Measurements from ENCODE around the gene AIMP1.

Gene AIMP1

DNA sequence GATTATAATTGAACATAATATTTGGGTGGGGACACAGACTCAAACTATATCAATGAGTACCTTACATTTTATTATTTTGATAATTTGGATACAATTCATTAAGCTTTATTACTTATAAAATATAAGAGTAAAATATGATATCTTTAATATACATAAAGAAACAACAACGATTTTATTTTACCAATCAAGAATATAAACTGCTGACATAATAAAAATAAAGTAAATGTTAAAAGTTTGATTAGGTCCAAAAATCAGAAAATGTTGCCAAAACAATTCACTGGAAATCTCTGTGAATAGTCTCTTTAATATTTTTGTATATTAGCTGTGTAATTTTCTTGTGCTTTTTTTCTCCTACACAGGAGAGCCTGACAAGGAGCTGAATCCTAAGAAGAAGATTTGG is 30.8 kb downstream of the AIMP1 start (continued):
- TF ChIP-seq ZNF394 (tag by site-specific recombination; IDR thresholded peaks at IDR 0.05; ENCODE audit: borderline replicate concordance), result no peak
- no peak for TF ChIP-seq ZNF132 (tag by site-specific recombination; IDR thresholded peaks at IDR 0.05; ENCODE audit: borderline replicate concordance)

- H3K27ac ChIP-seq (ENCODE audit: extremely low read depth, low read depth, low read length), result no peak overlapping the region
- no peaks in the 10 kb centered on the region for H3K4me1 ChIP-seq (ENCODE audit: control insufficient read depth, insufficient read depth, low read length)
- no peak overlapping the region for H3K4me3 ChIP-seq (ENCODE audit: low read depth, low read length)
- TF ChIP-seq ZNF626 (tag by site-specific recombination; IDR thresholded peaks at IDR 0.05), result no peak
- TF ChIP-seq, protein P1, sequence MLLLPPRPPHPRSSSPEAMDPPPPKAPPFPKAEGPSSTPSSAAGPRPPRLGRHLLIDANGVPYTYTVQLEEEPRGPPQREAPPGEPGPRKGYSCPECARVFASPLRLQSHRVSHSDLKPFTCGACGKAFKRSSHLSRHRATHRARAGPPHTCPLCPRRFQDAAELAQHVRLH (tag by site-specific recombination; IDR thresholded peaks at IDR 0.05), result no peak
- no peak for TF ChIP-seq GLIS2 (tag by site-specific recombination; IDR thresholded peaks at IDR 0.05)
- no peak for TF ChIP-seq ZNF19 (tag by site-specific recombination; IDR thresholded peaks at IDR 0.05; ENCODE audit: low read depth)
- TF ChIP-seq GLI2 (tag by site-specific recombination; IDR thresholded peaks at IDR 0.05; ENCODE audit: borderline replicate concordance, low read depth), result no peak
- no peak for TF ChIP-seq ZNF747 (tag by site-specific recombination; IDR thresholded peaks at IDR 0.05)
- TF ChIP-seq KLF1 (tag by site-specific recombination; IDR thresholded peaks at IDR 0.05), result no peak
- TF ChIP-seq, protein P2, sequence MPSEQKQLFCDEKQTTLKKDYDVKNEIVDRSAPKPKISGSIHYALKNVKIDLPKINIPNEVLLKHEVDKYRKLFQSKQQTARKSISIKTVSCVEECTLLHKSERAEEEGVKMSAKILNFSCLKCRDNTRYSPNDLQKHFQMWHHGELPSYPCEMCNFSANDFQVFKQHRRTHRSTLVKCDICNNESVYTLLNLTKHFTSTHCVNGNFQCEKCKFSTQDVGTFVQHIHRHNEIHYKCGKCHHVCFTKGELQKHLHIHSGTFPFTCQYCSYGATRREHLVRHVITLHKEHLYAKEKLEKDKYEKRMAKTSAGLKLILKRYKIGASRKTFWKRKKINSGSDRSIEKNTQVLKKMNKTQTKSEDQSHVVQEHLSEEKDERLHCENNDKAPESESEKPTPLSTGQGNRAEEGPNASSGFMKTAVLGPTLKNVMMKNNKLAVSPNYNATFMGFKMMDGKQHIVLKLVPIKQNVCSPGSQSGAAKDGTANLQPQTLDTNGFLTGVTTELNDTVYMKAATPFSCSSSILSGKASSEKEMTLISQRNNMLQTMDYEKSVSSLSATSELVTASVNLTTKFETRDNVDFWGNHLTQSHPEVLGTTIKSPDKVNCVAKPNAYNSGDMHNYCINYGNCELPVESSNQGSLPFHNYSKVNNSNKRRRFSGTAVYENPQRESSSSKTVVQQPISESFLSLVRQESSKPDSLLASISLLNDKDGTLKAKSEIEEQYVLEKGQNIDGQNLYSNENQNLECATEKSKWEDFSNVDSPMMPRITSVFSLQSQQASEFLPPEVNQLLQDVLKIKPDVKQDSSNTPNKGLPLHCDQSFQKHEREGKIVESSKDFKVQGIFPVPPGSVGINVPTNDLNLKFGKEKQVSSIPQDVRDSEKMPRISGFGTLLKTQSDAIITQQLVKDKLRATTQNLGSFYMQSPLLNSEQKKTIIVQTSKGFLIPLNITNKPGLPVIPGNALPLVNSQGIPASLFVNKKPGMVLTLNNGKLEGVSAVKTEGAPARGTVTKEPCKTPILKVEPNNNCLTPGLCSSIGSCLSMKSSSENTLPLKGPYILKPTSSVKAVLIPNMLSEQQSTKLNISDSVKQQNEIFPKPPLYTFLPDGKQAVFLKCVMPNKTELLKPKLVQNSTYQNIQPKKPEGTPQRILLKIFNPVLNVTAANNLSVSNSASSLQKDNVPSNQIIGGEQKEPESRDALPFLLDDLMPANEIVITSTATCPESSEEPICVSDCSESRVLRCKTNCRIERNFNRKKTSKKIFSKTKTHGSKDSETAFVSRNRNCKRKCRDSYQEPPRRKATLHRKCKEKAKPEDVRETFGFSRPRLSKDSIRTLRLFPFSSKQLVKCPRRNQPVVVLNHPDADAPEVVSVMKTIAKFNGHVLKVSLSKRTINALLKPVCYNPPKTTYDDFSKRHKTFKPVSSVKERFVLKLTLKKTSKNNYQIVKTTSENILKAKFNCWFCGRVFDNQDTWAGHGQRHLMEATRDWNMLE (tag by site-specific recombination; conservative IDR thresholded peaks at IDR 0.05; ENCODE audit: low read depth), result no peak
- no peak for TF ChIP-seq ZNF670 (tag by site-specific recombination; IDR thresholded peaks at IDR 0.05; ENCODE audit: low read depth)
- TF ChIP-seq ZNF391 (tag by site-specific recombination; IDR thresholded peaks at IDR 0.05; ENCODE audit: borderline replicate concordance, low read depth), result no peak
- TF ChIP-seq ZNF785 (tag by site-specific recombination; IDR thresholded peaks at IDR 0.05), result no peak
- TF ChIP-seq, protein P3, sequence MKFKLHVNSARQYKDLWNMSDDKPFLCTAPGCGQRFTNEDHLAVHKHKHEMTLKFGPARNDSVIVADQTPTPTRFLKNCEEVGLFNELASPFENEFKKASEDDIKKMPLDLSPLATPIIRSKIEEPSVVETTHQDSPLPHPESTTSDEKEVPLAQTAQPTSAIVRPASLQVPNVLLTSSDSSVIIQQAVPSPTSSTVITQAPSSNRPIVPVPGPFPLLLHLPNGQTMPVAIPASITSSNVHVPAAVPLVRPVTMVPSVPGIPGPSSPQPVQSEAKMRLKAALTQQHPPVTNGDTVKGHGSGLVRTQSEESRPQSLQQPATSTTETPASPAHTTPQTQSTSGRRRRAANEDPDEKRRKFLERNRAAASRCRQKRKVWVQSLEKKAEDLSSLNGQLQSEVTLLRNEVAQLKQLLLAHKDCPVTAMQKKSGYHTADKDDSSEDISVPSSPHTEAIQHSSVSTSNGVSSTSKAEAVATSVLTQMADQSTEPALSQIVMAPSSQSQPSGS (tag by site-specific recombination; IDR thresholded peaks at IDR 0.05; ENCODE audit: low read depth), result no peak
- TF ChIP-seq, protein P4, sequence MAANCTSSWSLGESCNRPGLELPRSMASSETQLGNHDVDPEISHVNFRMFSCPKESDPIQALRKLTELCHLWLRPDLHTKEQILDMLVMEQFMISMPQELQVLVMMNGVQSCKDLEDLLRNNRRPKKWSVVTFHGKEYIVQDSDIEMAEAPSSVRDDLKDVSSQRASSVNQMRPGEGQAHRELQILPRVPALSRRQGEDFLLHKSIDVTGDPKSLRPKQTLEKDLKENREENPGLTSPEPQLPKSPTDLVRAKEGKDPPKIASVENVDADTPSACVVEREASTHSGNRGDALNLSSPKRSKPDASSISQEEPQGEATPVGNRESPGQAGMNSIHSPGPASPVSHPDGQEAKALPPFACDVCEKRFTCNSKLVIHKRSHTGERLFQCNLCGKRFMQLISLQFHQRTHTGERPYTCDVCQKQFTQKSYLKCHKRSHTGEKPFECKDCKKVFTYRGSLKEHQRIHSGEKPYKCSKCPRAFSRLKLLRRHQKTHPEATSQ (tag by site-specific recombination; IDR thresholded peaks at IDR 0.05), result no peak
- TF ChIP-seq ZNF138 (tag by site-specific recombination; IDR thresholded peaks at IDR 0.05; ENCODE audit: borderline replicate concordance), result no peak
- no peak for TF ChIP-seq PATZ1 (tag by site-specific recombination; IDR thresholded peaks at IDR 0.05)
- TF ChIP-seq, protein P5, sequence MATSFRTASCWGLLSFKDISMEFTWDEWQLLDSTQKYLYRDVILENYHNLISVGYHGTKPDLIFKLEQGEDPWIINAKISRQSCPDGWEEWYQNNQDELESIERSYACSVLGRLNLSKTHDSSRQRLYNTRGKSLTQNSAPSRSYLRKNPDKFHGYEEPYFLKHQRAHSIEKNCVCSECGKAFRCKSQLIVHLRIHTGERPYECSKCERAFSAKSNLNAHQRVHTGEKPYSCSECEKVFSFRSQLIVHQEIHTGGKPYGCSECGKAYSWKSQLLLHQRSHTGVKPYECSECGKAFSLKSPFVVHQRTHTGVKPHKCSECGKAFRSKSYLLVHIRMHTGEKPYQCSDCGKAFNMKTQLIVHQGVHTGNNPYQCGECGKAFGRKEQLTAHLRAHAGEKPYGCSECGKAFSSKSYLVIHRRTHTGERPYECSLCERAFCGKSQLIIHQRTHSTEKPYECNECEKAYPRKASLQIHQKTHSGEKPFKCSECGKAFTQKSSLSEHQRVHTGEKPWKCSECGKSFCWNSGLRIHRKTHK (tag by site-specific recombination; IDR thresholded peaks at IDR 0.05), result no peak
- TF ChIP-seq KLF7 (tag by site-specific recombination; IDR thresholded peaks at IDR 0.05; ENCODE audit: borderline replicate concordance), result no peak
- peaks cover 3 to 20% of the 10 kb centered on the region in 2 experiments; a peak in 2 of 3 replicates for H3K36me3 ChIP-seq (ENCODE audit: control insufficient read depth in 2 of 2, insufficient read depth in 1 of 2, low read length in 2 of 2)
- H3K9me3 ChIP-seq (ENCODE audit: control insufficient read depth, insufficient read depth, low read depth, low read length), result no peaks in the 10 kb centered on the region
- ChIA-PET POLR2A (no interaction called here), CTCF (interaction anchor here (0.7 kb wide), 1 partner anchor 22 kb away, joined by 3 read pairs; no protein-coding TSS in a partner anchor)
Observed at GRCh38 chr4:106351016-106351415, 34.7 kb downstream of the AIMP1 start.
